H1 (cell line): ENCODE results near the gene DNAJB8. TPM values are rescaled to one million over a fixed set of nuclear protein-coding genes. Genes with fewer than 3 reads are reported as not detected.

ENCODE experiments used
- CTCF ChIA-PET: fragments of 300-600 bp; sonication (Branson Sonifier 250); formaldehyde crosslinking; loops from one replicate; lab custom pipeline; 2021; ENCODE audit not compliant: partially characterized antibody; lab: Charles Lee
- POLR2A ChIA-PET: fragments of 300-600 bp; sonication (Branson Sonifier 250); formaldehyde crosslinking; loops from one replicate; lab custom pipeline; 2021; ENCODE audit warnings: inconsistent platforms; ENCODE audit not compliant: partially characterized antibody; lab: Charles Lee
- DNase-seq, 2 experiments: peaks; one replicate each; pipeline versions ENCODE4 v3.0.0 to v3.0.0-alpha.2; 2010 to 2022; ENCODE audit warnings: low spot score in 2 of 2, low read depth in 1 of 2, mixed read lengths in 1 of 2
- FAIRE-seq: peaks from 2 replicates; lab custom pipeline; 2011; peaks lifted over from hg19 to GRCh38; lab: Jason Lieb, UNC
- H2AFZ ChIP-seq: 2 replicates; pipeline ENCODE4 v1.8.1; 2012; ENCODE audit warnings: low read length, inconsistent platforms
- H2AK5ac ChIP-seq: 2 replicates; pipeline ENCODE4 v1.6.1; 2013; ENCODE audit warnings: low read depth, low read length
- H2BK120ac ChIP-seq: replicated peaks from 2 replicates; pipeline ENCODE3; 2013; ENCODE audit warnings: low read depth, low read length, inconsistent platforms
- H2BK12ac ChIP-seq: 2 replicates; pipeline ENCODE4 v1.6.1; 2013; ENCODE audit warnings: low read depth, low read length
- H2BK15ac ChIP-seq: 2 replicates; pipeline ENCODE4 v1.6.1; 2013; ENCODE audit warnings: low read length
- H2BK20ac ChIP-seq: 2 replicates; pipeline ENCODE4 v1.6.1; 2013; ENCODE audit warnings: low read length
- H2BK5ac ChIP-seq: 2 replicates; pipeline ENCODE4 v1.6.1; 2013; ENCODE audit warnings: low read depth, low read length
- H3K14ac ChIP-seq: 2 replicates; pipeline ENCODE4 v1.6.1; 2013; ENCODE audit warnings: inconsistent platforms; ENCODE audit not compliant: insufficient read length
- H3K18ac ChIP-seq: 2 replicates; pipeline ENCODE4 v1.6.1; 2013; ENCODE audit warnings: low read length; ENCODE audit errors: extremely low read depth
- H3K23ac ChIP-seq: 2 replicates; pipeline ENCODE4 v1.6.1; 2013; ENCODE audit warnings: inconsistent platforms; ENCODE audit not compliant: insufficient read length
- H3K23me2 ChIP-seq: 2 replicates; pipeline ENCODE4 v1.6.1; 2013; ENCODE audit warnings: low read depth, low read length
- H3K27ac ChIP-seq: 2 replicates; pipeline ENCODE4 v1.6.1; 2011; ENCODE audit warnings: low read depth, low read length, inconsistent platforms
- H3K27me3 ChIP-seq, 4 experiments: replicated peaks in 1 of 4; 1 replicate in 1 of 4; 2 replicates in 3 of 4; pipeline versions ENCODE4 v1.6.1 to v1.8.1; 2011 to 2013; ENCODE audit warnings: low read length in 3 of 4, mild to moderate bottlenecking in 3 of 4, inconsistent platforms in 2 of 4, mixed read lengths in 2 of 4, moderate library complexity in 1 of 4; ENCODE audit not compliant: control insufficient read depth in 3 of 4, insufficient read depth in 3 of 4; ENCODE audit errors: extremely low read depth in 1 of 4
- H3K36me3 ChIP-seq, 4 experiments: 2 replicates each; pipeline versions ENCODE4 v1.6.1 to v1.8.1; 2011 to 2013; ENCODE audit warnings: mild to moderate bottlenecking in 4 of 4, low read length in 3 of 4, moderate library complexity in 2 of 4, control low read depth in 1 of 4, inconsistent platforms in 1 of 4; ENCODE audit not compliant: insufficient read depth in 4 of 4, control insufficient read depth in 2 of 4
- H3K4ac ChIP-seq: replicated peaks from 2 replicates; pipeline ENCODE3; 2013; ENCODE audit warnings: low read length, low read depth, mixed read lengths, inconsistent platforms; ENCODE audit not compliant: insufficient read length
- H3K4me1 ChIP-seq, 4 experiments: replicated peaks in 1 of 4; 1 replicate in 1 of 4; 2 replicates in 3 of 4; pipeline versions ENCODE4 v1.6.1 to v1.8.1; 2011 to 2013; ENCODE audit warnings: low read length in 3 of 4, inconsistent platforms in 2 of 4, mixed read lengths in 1 of 4; ENCODE audit not compliant: insufficient read depth in 4 of 4, control insufficient read depth in 3 of 4
- H3K4me2 ChIP-seq, 2 experiments: 2 replicates each; pipeline versions ENCODE4 v1.6.1 to v1.8.1; 2011 to 2013; ENCODE audit warnings: low read depth in 2 of 2, low read length in 2 of 2, control low read depth in 1 of 2, inconsistent platforms in 1 of 2, mild to moderate bottlenecking in 1 of 2; ENCODE audit not compliant: insufficient read depth in 1 of 2
- H3K4me3 ChIP-seq, 4 experiments: fragments of 200-600, 300-600 bp in 1 of 4; sonication (generic), shearing (Covaris generic), sonication (Bioruptor Twin) in 1 of 4; 2 replicates each; pipeline versions ENCODE4 v1.5.1 to v1.8.1; 2011 to 2016; ENCODE audit warnings: low read length in 4 of 4, low read depth in 3 of 4, control low read depth in 2 of 4, inconsistent platforms in 2 of 4, mild to moderate bottlenecking in 2 of 4, mixed read lengths in 1 of 4, moderate library complexity in 1 of 4; ENCODE audit not compliant: insufficient read depth in 2 of 4; ENCODE audit errors: extremely low read depth in 1 of 4
- H3K56ac ChIP-seq: replicated peaks from 2 replicates; pipeline ENCODE3; 2013; ENCODE audit warnings: low read depth, mild to moderate bottlenecking, mixed read lengths, low read length, inconsistent platforms; ENCODE audit not compliant: insufficient read length
- H3K79me1 ChIP-seq: 2 replicates; pipeline ENCODE4 v1.6.1; 2013; ENCODE audit warnings: low read depth, low read length, control low read depth
- H3K79me2 ChIP-seq, 2 experiments: 2 replicates each; pipeline versions ENCODE4 v1.6.1 to v1.8.1; 2012 to 2013; ENCODE audit warnings: low read length in 2 of 2, mild to moderate bottlenecking in 2 of 2, inconsistent platforms in 1 of 2; ENCODE audit not compliant: insufficient read depth in 2 of 2, control insufficient read depth in 1 of 2
- H3K9ac ChIP-seq, 4 experiments: replicated peaks in 1 of 4; 1 replicate in 1 of 4; 2 replicates in 3 of 4; pipeline versions ENCODE4 v1.6.1 to v1.8.1; 2011 to 2013; ENCODE audit warnings: low read depth in 3 of 4, low read length in 3 of 4, control low read depth in 2 of 4, mild to moderate bottlenecking in 2 of 4, moderate library complexity in 2 of 4, inconsistent platforms in 1 of 4; ENCODE audit errors: extremely low read depth in 1 of 4
- H3K9me3 ChIP-seq, 2 experiments: 2 replicates each; pipeline versions ENCODE4 v1.6.1 to v1.8.1; 2012 to 2013; ENCODE audit warnings: mild to moderate bottlenecking in 2 of 2, moderate library complexity in 2 of 2, control low read depth in 1 of 2, inconsistent platforms in 1 of 2, low read depth in 1 of 2, low read length in 1 of 2, mixed read lengths in 1 of 2; ENCODE audit not compliant: insufficient read depth in 2 of 2
- H4K20me1 ChIP-seq, 2 experiments: replicated peaks in 1 of 2; 2 replicates each; pipeline versions ENCODE3 to v1.8.1; 2011 to 2013; ENCODE audit warnings: inconsistent platforms in 2 of 2, low read length in 2 of 2, mild to moderate bottlenecking in 1 of 2; ENCODE audit not compliant: insufficient read depth in 2 of 2, control insufficient read depth in 1 of 2
- H4K5ac ChIP-seq: 2 replicates; pipeline ENCODE4 v1.6.1; 2013; ENCODE audit warnings: low read length, low read depth, mixed read lengths, inconsistent platforms; ENCODE audit not compliant: insufficient read length
- H4K8ac ChIP-seq: 2 replicates; pipeline ENCODE4 v1.8.0; 2013; ENCODE audit warnings: mild to moderate bottlenecking, moderate library complexity, low read length, inconsistent platforms; ENCODE audit not compliant: insufficient read depth; ENCODE audit errors: extremely low read depth
- H4K91ac ChIP-seq: replicated peaks from 2 replicates; pipeline ENCODE3; 2013; ENCODE audit warnings: low read length, mixed read lengths, inconsistent platforms; ENCODE audit not compliant: insufficient read length
- ATF2 ChIP-seq: IDR thresholded peaks from 2 replicates; pipeline ENCODE4 v1.6.1; 2012; ENCODE audit warnings: low read length, inconsistent platforms
- BACH1 ChIP-seq: IDR thresholded peaks from 2 replicates; pipeline ENCODE4 v1.6.1; 2012; ENCODE audit warnings: low read length, improper control_type of control experiment
- CEBPB ChIP-seq: IDR thresholded peaks from 2 replicates; pipeline ENCODE4 v1.6.1; 2012; ENCODE audit warnings: low read depth, low read length
- FOSL1 ChIP-seq: IDR thresholded peaks from 2 replicates; pipeline ENCODE4 v1.6.1; 2011; ENCODE audit warnings: mild to moderate bottlenecking, low read depth, low read length, moderate library complexity; ENCODE audit not compliant: insufficient read depth
- KDM5A ChIP-seq: fragments of 200-600 bp; IDR thresholded peaks from 2 replicates; pipeline ENCODE4 v1.7.1; 2012; ENCODE audit warnings: mild to moderate bottlenecking, low read length, inconsistent platforms, mixed read lengths
- MAFK ChIP-seq: IDR thresholded peaks from 2 replicates; pipeline ENCODE4 v1.6.1; 2012; ENCODE audit warnings: low read depth, mild to moderate bottlenecking, improper control_type of control experiment, low read length
- POU5F1 ChIP-seq: IDR thresholded peaks from 2 replicates; pipeline ENCODE4 v1.6.1; 2011; ENCODE audit warnings: low read depth, mild to moderate bottlenecking, low read length, moderate library complexity
- RBBP5 ChIP-seq: IDR thresholded peaks from 2 replicates; pipeline ENCODE4 v1.7.1; 2012; ENCODE audit warnings: low read depth, mild to moderate bottlenecking, inconsistent platforms, low read length, moderate library complexity, borderline replicate concordance
- SIN3A ChIP-seq, 2 experiments: IDR thresholded peaks in 1 of 2; conservative IDR thresholded peaks in 1 of 2; 2 replicates each; pipeline ENCODE4 v1.6.1; 2011 to 2012; ENCODE audit warnings: low read length in 2 of 2, improper control_type of control experiment in 1 of 2, low read depth in 1 of 2, mild to moderate bottlenecking in 1 of 2
- ZNF274 ChIP-seq: IDR thresholded peaks from 2 replicates; pipeline ENCODE4 v1.7.0; 2012; ENCODE audit warnings: low read length, borderline replicate concordance; ENCODE audit errors: extremely low read depth
- WGBS, 2 experiments: shearing (Covaris generic) in 1 of 2; methylation state at CpG; one replicate each; pipeline versions ENCODE4 v1.1.6 to v1.1.7; 2013 to 2015; ENCODE audit warnings: low lambda C conversion rate in 2 of 2, mixed read lengths in 2 of 2, inconsistent platforms in 1 of 2, low coverage in 1 of 2, missing lambda C conversion rate in 1 of 2; ENCODE audit not compliant: insufficient replicate concordance in 2 of 2, insufficient coverage in 1 of 2, insufficient read length in 1 of 2; ENCODE audit errors: extremely low coverage in 1 of 2, missing lambda C conversion rate in 1 of 2; 5-methylcytosine and 5-hydroxymethylcytosine counted together
- polyA plus RNA-seq, 7 experiments: library from polyadenylated mRNA; depleted of rRNA in 3 of 7; stranded (reverse) in 5 of 7; unstranded in 2 of 7; fragments of >200 nt in 5 of 7; fragments of 200-250 nt in 2 of 7; gene quantifications; 1 replicate in 5 of 7; 2 replicates in 1 of 7; 4 replicates in 1 of 7; pipeline versions ENCODE4 v1.2.1 to v1.2.3, GENCODE V29; 2011 to 2013; ENCODE audit warnings: missing spikeins in 2 of 7, mixed read lengths in 2 of 7
- total RNA-seq: library from RNA; stranded (reverse); fragmentation: NEBNext Ultra II Directional; extraction: Animal tissue kit (Norgen Biotek cat#: 25700); gene quantifications from 2 replicates; pipeline ENCODE4 v1.2.1, GENCODE V29; 2021

The DNAJB8 gene
- total and polyA plus RNA-seq, 2 of the 8 experiments (the other 6 are each of a cell fraction or from before 2014, with no cell fraction given), result not detected

DNA sequence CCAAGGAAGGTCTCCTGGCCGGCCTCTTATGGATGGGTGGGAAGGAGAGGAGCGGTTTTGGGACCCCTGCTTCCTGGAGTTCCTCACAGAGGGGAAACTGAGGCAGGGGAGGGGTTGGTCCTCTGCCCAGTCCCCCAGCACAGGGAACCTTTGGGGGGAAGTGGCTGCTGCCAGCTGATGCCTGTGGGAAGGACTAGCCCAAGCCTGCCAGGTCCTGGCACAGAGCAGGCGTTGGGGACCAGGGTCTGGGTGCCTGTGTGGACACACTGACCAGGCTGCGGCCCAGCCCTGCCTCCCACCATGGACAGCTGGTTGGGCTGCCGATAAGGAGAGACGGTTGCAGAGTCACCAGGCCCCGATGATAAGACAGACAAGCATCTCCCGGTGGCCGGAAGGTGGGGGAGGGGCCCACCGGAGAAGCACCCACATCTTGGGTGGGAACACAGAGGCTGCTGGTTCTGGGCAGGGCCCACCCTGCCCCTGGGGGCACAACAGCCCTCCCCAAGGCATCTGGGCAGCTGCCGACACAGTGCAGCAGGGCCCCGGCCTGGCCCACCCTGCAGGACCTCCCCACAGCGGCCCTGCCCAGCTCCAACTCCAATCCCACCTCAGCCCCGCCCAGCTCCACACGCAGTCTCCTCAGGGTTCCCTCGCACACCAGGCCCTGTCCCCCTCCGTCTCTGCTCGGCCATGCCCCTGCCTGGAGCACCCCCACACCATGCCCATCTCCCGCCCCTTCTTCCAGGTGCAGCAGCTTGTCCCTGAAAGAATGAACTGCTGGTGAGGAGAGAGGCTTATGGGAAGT lies 50.7 kb downstream of the DNAJB8 start:
- H2BK20ac ChIP-seq, result no peak overlapping the region
- H3K79me2 ChIP-seq, result no peaks in the 10 kb centered on the region
- no peaks in the 10 kb centered on the region for H3K9me3 ChIP-seq
- no peak overlapping the region for H3K9ac ChIP-seq
- H3K4ac ChIP-seq, result no peak overlapping the region
- no peak overlapping the region for H2BK5ac ChIP-seq
- no peak overlapping the region for H3K27ac ChIP-seq
- no peak overlapping the region; the same call in 1 of the 2 replicates for H4K8ac ChIP-seq
- H3K36me3 ChIP-seq, result no peaks in the 10 kb centered on the region
- no peak overlapping the region for H2BK120ac ChIP-seq
- no peaks in the 10 kb centered on the region for H4K20me1 ChIP-seq
- H3K23ac ChIP-seq, result no peak overlapping the region
- no peak overlapping the region for H3K18ac ChIP-seq
- H3K79me1 ChIP-seq, result no peaks in the 10 kb centered on the region
- H3K4me1 ChIP-seq, result peaks cover 0 to 21% (median 15%) of the 10 kb centered on the region in 4 experiments; a peak in 6 of 7 replicates
- H3K14ac ChIP-seq, result no peak overlapping the region
- no peak overlapping the region for H3K4me3 ChIP-seq
- no peak overlapping the region for H2BK12ac ChIP-seq
- CTCF ChIA-PET, result interaction anchor here (0.6 to 2.8 kb wide), 7 partner anchors 7 to 192 kb away, joined by 3 to 10 read pairs (median 5); no protein-coding TSS in a partner anchor
- no peak overlapping the region; the same call in 1 of the 2 replicates for H2AK5ac ChIP-seq
- TF ChIP-seq KDM5A, result no peak
- no peak for TF ChIP-seq FOSL1
- no peak for TF ChIP-seq ZNF274
- TF ChIP-seq RBBP5, result no peak
- TF ChIP-seq SIN3A (conservative IDR thresholded peaks at IDR 0.05 in 1 of 2, IDR thresholded peaks at IDR 0.05 in 1 of 2; ENCODE audit: low read depth in 1 of 2, low read length in 2 of 2), result no peak
- TF ChIP-seq MAFK, result no peak
- TF ChIP-seq CEBPB, result no peak
- TF ChIP-seq POU5F1, result no peak
- TF ChIP-seq ATF2, result no peak
- TF ChIP-seq BACH1, result no peak
- TF ChIP-seq, all 59 proteins: peak for 0
- Histone ChIP-seq H4K91ac (no peak overlapping the region), H3K4me2 (no peak overlapping the region), H2BK15ac (no peak overlapping the region), H3K27me3 (no peaks in the 10 kb centered on the region; a peak in 1 of 7 replicates), H3K56ac (no peak overlapping the region), H3K23me2 (peaks cover 2% of the 10 kb centered on the region; the same call in 1 of the 2 replicates), H2AFZ (no peak overlapping the region), H4K5ac (no peak overlapping the region)
- POLR2A ChIA-PET, result no interaction called here
- no peak for FAIRE-seq
- 93% methylated on average over 17 of the region's 19 CpGs; no CpG with 5 or more reads in 1 of the 2 experiments for WGBS, 2 experiments
- DNase-seq, result no peak
